CD4-positive, alpha-beta T cell treated with Interleukin-4 for 1 hour (primary cell): Measurements from ENCODE around the gene TMEM86B.

Source experiments
- DNase-seq, 2 donors: peaks; one replicate each; pipeline ENCODE4 v3.0.0-alpha.2; 2020 to 2022

Gene TMEM86B, protein sequence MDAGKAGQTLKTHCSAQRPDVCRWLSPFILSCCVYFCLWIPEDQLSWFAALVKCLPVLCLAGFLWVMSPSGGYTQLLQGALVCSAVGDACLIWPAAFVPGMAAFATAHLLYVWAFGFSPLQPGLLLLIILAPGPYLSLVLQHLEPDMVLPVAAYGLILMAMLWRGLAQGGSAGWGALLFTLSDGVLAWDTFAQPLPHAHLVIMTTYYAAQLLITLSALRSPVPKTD

DNA sequence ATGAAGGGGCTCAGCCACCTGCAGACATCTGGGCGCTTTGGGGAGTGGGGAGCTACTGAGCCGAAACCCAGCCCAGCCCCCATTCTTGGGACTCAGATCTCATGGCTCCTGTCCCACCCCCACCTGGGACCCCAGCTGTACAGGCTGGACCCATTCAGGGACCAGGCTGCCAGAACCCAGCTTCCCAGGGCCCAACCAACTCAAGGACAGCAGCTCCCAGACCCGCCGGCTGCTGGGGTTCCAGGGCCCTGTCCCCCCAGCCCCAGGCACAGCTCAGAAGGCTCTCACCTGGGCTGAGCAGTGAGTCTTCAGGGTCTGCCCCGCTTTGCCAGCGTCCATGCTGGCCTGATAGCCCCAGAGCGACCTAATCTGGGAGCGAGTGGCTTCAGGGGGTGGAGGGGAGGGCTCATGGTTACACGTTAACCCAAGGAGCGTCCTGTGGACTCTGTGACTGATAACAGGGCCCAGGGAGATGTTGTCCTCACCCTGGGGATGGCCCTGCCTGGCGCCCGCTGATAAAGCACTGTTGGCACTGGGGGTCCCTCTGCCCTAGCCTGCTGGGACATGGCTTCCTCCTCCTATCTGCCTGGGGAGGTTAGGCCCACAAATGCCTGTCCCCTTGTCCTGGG lies at the start of gene TMEM86B:
Gene TMEM86B, minus strand, starts transcription at position 361 of the 629 bp plus-strand sequence. Its CDS starts 22 bp downstream, at position 339.
- no peak for DNase-seq

DNA sequence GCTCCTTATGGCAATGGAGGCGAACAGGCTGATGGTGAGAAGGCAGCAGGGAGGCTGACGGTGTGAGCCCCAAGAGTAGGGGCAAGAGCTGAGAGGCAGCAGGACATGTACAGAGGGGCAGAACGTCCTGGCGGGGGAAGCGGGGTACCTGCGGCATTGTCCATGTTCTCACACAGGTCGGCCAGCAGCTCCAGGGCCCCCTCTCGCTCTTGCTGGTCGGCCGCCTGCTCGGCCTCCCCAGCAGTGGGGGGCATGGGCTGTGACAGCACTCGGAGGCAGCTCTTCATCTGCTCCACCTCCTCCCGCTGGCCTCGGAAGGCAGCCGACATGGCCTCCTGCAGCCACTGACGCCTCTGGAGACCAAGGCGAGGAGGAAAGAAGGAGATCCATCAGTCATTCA lies 48.9 kb upstream of the TMEM86B start:
- no peak for DNase-seq

- DNase-seq, result peak; percentile 38 to 45
Measured at GRCh38 chr19:55276720-55277430, 48.3 kb upstream of the TMEM86B start.

GRCh38 chr19:55275851-55276719 lies 47.5 kb upstream of the TMEM86B start:
- peak; percentile 36 to 60 for DNase-seq

- DNase-seq, result no peak
Measured at GRCh38 chr19:55273978-55274707, 45.6 kb upstream of the TMEM86B start.

- DNase-seq, result no peak
Measured at GRCh38 chr19:55272142-55272541, 43.6 kb upstream of the TMEM86B start.

DNA sequence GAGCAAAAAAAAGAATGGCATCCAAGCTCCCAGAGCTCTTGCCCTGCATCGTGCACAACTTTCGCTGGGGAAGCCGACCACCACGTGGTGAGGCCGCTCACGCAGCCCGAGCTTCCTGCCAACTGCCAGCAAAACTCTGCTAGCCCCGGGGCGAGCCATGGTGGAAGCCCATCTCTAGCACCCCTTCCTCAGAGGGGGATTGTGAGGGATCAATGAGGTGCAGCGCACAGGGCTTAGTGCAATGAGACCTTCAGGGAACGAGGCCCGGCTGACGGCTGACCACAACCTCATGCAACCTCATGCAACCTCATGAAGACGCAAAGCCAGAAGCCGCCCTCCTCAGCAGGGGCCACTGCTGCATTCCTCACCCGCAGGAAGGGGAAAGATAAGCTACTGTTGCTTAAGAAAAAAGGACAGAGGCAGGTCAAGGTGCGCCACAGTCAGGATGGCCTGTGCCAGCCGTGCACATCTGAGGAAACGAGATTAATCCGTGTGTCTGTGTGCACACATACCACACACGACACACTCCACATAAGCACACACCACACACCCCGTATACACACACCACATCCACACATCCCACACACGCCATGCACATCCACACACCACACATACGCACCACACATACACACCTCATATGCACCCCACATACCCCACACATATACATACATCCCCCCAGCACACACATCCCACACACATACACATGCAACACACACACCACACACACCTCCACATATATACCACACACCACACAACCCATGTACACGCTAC lies 41.8 kb upstream of the TMEM86B start:
- DNase-seq, result no peak

DNA sequence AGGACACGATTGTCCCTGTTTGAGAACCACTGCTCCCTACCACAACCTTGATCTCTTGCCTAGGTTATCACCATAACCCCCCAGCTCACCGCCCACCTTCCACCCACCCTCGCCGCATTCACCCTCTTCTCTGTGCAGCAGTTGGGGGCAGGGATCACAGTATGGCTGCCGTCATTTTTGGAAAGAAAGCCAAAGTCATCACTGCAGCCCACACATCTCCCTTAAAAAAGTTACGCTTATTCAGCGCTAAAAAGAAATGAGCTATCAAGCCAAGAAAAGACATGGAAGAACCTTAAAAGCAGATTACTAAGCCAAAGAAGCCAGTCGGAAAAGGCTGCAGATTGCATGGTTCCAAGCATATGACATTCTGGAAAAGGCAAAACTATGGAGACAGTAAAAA lies 40.7 kb upstream of the TMEM86B start:
- DNase-seq, result no peak

DNA sequence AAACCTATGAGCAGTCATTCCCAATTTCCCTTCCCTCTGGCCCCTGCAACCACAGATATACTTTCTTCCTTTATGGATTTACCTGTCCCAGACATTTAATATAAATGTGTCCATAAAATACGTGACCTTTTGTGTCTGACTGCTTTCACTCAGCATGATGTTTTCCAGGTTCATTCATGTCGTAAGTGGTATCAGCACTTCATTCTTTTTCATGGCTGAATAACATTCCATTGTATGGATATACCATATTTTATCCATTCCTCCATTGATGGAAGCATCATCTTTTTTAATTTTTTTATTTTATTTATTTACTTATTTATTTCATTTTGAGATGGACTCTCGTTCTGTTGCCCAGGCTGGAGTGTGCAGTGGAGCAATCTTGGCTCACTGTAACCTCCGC lies 38.3 kb upstream of the TMEM86B start:
- no peak for DNase-seq

DNA sequence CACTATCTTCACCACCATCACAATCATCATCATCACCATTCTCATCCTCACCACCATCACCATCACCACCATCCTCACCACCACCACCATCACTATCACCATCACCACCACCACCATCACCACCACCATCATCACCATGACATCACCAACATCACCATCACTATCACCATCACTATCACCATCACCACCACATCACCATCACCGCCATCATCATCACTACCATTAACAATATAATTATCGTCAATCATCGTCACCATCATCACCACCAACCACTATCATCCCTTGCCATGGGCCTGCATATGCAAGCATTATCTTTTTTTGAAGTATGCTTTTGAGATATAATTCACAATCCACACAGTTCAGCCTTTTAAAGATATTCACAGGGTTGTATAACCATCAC lies 37.8 kb upstream of the TMEM86B start:
- DNase-seq, result no peak

GRCh38 chr19:55265723-55266386 lies 37.3 kb upstream of the TMEM86B start:
- DNase-seq, result no peak

GRCh38 chr19:55265173-55265572 lies 36.6 kb upstream of the TMEM86B start:
- no peak for DNase-seq

DNA sequence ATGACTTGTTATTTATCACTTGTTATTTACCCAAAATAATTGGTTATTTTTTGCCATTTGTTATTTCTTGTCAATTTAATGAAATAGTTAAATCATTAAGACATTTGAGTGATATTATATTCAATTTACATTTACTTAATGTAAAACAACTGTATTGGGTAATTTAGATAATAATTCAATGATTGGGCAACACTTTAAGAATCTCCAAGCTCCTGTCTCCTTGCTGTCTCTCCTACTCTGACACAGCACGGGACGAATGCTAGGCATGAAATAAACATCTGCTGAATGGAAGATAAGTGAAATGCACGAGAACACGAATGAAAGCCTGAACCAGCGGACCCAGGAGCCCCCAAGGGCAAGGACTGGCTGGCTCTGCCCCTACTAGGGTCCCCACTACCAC lies 36.0 kb upstream of the TMEM86B start:
- no peak for DNase-seq

DNA sequence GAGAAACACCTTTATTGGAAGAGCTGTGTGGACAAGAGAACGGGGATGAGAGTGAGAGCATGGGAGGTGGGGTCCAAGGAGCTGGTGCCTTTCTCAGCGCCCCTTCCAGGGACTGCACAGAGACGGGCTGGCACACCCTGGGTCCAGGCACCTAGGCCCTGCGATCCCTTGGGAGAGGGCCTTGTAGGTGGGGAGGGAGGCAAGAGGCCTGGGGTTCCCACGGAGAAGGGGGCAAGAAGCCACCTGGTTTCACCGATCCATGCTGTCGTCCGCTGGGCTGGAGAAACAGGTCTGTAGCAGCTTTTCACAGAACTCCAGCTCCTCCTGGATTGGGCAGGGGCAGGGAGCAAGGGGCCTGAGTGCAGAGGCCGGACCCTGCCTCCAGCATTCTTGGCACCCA lies 33.8 kb upstream of the TMEM86B start:
- DNase-seq, result no peak

DNA sequence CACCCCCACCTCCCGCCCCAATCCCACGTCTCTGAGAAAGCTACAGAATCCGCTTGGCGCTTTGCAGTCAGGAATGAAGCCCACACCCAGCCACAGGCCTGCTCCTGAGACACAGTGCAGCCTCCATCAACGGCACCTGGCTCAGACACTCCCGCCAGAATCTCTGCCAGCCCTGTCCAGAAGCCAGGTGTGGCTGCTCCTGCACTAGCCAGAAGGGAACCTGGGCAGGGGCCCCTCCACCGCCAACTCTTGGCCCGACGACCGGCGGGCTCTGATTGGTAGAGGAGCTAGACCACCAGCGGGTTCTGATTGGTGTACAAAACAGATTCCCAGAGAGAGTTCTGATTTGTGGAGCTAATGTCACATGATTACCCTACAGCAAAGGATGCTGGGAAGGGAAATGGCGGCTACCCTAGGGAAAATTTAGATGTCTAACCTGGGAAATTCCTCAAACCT lies 33.1 kb upstream of the TMEM86B start:
- DNase-seq, result no peak

DNA sequence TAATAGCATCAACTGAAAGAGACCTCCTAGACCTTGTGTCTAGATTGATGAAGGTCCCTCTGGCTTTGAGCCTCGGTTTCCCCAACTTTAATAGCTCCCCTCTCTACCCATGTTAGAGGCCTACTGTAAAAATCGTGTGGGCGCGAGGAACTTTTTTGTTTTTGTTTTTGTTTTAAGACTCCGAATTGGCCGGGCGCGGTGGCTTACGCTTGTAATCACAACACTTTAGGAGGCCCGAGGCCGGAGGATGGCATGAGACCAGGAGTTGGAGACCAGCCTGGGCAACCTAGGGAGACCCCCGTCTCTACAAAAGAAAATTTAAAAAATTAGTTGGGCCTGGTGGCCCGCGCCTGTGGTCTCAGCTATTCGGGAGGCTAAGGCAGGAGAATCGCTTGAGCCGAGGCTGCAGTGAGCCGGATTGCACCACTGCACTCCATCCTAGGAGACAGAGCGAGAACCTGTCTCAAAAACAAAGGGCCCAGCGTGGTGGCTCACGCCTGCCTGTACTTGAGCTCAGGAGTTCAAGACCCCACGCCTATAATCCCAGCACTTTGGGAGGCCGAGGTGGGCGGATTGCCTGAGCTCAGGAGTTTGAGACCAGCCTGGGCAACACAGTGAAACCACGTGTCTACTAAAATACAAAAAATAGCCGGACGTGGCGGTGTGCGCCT lies 31.1 kb upstream of the TMEM86B start:
- no peak for DNase-seq

- DNase-seq, result peak; percentile 95
Measured at GRCh38 chr19:55258828-55259539, 30.4 kb upstream of the TMEM86B start, which contains the start of gene PPP6R1. Gene PPP6R1 (minus strand): TSS chr19:55259017. CDS start chr19:55247103, 11,914 bp downstream.

DNA sequence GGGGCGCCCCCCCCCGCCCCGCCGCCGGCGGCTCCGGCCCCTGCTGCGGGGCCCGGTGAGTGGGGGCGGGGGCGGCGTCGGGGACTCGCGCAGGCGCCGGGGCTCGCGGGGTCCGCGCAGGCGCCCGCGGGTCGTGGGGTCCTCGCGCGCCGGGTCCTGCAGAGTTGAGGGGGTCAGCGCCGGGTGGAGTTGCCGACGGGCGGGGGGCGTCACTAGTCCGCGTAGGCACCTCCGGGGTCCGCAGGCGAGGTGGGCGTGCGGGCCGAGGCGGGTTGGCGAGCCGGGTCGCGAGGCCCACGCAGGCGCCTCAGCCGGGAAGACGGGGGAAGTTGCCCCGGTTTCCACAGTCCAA lies 29.9 kb upstream of the TMEM86B start:
- peak; percentile 40 to 57 for DNase-seq
